Ascending aorta (tissue), 2 donors: ENCODE measurements around the gene COL15A1. TPM values are rescaled to one million over a fixed set of nuclear protein-coding genes. Genes with fewer than 3 reads are reported as not detected.

Experiments used
- DNase-seq, 2 donors: peaks; one replicate each; pipeline ENCODE4 v3.0.0-alpha.2; 2019; ENCODE audit warnings: low spot score in 2 of 2
- H3K27ac ChIP-seq, 2 donors: fragments of 200-600 bp; sonication (generic); one replicate each; pipeline ENCODE4 v1.5.1; 2016 to 2017; ENCODE audit warnings: mild to moderate bottlenecking in 1 of 2
- H3K27me3 ChIP-seq: fragments of 200-600 bp; sonication (generic); one replicate; pipeline ENCODE4 v1.5.1; 2017
- H3K36me3 ChIP-seq, 2 donors: fragments of 200-600 bp; sonication (generic); one replicate each; pipeline ENCODE4 v1.5.1; 2016
- H3K4me1 ChIP-seq, 2 donors: fragments of 200-600 bp; sonication (generic); one replicate each; pipeline ENCODE4 v1.5.1; 2016 to 2017; ENCODE audit warnings: mild to moderate bottlenecking in 1 of 2
- H3K4me3 ChIP-seq, 2 donors: fragments of 200-600 bp; sonication (generic); one replicate each; pipeline ENCODE4 v1.5.1; 2016 to 2017; ENCODE audit warnings: mild to moderate bottlenecking in 1 of 2
- H3K9me3 ChIP-seq, 2 donors: fragments of 200-600 bp; sonication (generic); one replicate each; pipeline ENCODE4 v1.5.1; 2016
- CTCF ChIP-seq, 3 experiments: fragments of 200-600 bp in 2 of 3; fragments of 450-650 bp in 1 of 3; sonication (generic) in 2 of 3; IDR thresholded peaks; one replicate each; pipeline ENCODE4 v1.5.1; 2016 to 2019; ENCODE audit warnings: antibody characterized with exemption in 3 of 3, mild to moderate bottlenecking in 1 of 3, moderate library complexity in 1 of 3
- intact Hi-C: fragments of 100-400 bp; cut with DNase I; formaldehyde crosslinking; loops from one replicate; pipeline ENCODE4 v1.15.1; 2023
- total RNA-seq: library from RNA; depleted of rRNA; stranded (reverse); fragments of >200 nt; gene quantifications from one replicate; pipeline ENCODE4 v1.1.0, GENCODE V29; 2016

The COL15A1 gene
- total RNA-seq, 1 donor from 2014 or later: 58.6 TPM

GRCh38 chr9:98903961-98904411, 39.7 kb upstream of the COL15A1 start:
- no peaks in the 10 kb centered on the region for H3K9me3 ChIP-seq
- H3K4me1 ChIP-seq: no peaks in the 10 kb centered on the region
- no peaks in the 10 kb centered on the region for H3K27me3 ChIP-seq
- DNase-seq: no peak
- no peak for TF ChIP-seq CTCF (IDR thresholded peaks at IDR 0.05)
- no peaks in the 10 kb centered on the region for H3K36me3 ChIP-seq
- no peak overlapping the region for H3K27ac ChIP-seq
- intact Hi-C loops: no loop called here
- H3K4me3 ChIP-seq: no peak overlapping the region

GRCh38 chr9:98905015-98905414, 38.7 kb upstream of the COL15A1 start:
- Histone ChIP-seq H3K27ac (no peak overlapping the region), H3K4me1 (no peaks in the 10 kb centered on the region), H3K36me3 (no peaks in the 10 kb centered on the region), H3K27me3 (no peaks in the 10 kb centered on the region), H3K4me3 (no peak overlapping the region), H3K9me3 (no peaks in the 10 kb centered on the region)
- no peak for TF ChIP-seq CTCF (IDR thresholded peaks at IDR 0.05)
- no peak for DNase-seq
- intact Hi-C loops: no loop called here

GRCh38 chr9:98906273-98907040, 37.2 kb upstream of the COL15A1 start:
- Histone ChIP-seq H3K4me3 (no peak overlapping the region), H3K36me3 (no peaks in the 10 kb centered on the region), H3K4me1 (no peaks in the 10 kb centered on the region), H3K27me3 (no peaks in the 10 kb centered on the region), H3K9me3 (no peaks in the 10 kb centered on the region), H3K27ac (no peak overlapping the region)
- TF ChIP-seq CTCF (IDR thresholded peaks at IDR 0.05): no peak
- DNase-seq: no peak
- intact Hi-C loops: no loop called here

- H3K4me1 ChIP-seq: no peaks in the 10 kb centered on the region
- intact Hi-C loops: no loop called here
- H3K27me3 ChIP-seq: no peaks in the 10 kb centered on the region
- H3K4me3 ChIP-seq: no peak overlapping the region
- TF ChIP-seq CTCF (IDR thresholded peaks at IDR 0.05): no peak
- DNase-seq: no peak
- H3K36me3 ChIP-seq: no peaks in the 10 kb centered on the region
- H3K9me3 ChIP-seq: no peaks in the 10 kb centered on the region
- no peak overlapping the region for H3K27ac ChIP-seq
These were observed 36.7 kb upstream of the COL15A1 start for GRCh38 chr9:98907055-98907454.

GRCh38 chr9:98908897-98909634, 34.6 kb upstream of the COL15A1 start:
- Histone ChIP-seq H3K4me1 (no peaks in the 10 kb centered on the region), H3K36me3 (no peaks in the 10 kb centered on the region), H3K27me3 (no peaks in the 10 kb centered on the region), H3K4me3 (no peak overlapping the region), H3K27ac (peak overlapping the region; percentile 49 to 61), H3K9me3 (no peaks in the 10 kb centered on the region)
- no peak for TF ChIP-seq CTCF (IDR thresholded peaks at IDR 0.05)
- intact Hi-C loops: no loop called here
- no peak for DNase-seq
